NCI-H526 (cell line): ENCODE data around the gene LSM3.

ENCODE experiments used
- DNase-seq, 2 experiments: peaks; one replicate each; lab custom pipeline; 2025; lab: John Stamatoyannopoulos, UW

LSM3 gene

DNA sequence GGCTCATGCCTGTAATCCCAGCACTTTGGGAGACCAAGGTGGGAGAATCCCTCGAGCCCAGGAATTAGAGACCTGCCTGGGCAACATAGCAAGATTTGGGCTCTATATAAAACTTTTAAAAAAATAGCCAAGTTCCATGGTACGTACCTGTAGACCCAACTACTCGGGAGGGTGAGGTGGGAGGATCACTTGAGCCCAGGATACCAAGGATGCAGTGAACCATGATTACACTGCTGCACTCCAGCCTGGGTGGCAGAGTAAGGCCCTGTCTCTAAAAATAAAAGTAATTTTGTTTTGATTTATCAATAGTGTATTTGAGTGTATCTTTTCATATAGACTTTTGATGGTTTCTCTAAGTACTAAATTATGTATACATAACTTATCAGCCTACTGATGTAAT lies 63.1 kb downstream of the LSM3 start:
- DNase-seq, result no peak

DNA sequence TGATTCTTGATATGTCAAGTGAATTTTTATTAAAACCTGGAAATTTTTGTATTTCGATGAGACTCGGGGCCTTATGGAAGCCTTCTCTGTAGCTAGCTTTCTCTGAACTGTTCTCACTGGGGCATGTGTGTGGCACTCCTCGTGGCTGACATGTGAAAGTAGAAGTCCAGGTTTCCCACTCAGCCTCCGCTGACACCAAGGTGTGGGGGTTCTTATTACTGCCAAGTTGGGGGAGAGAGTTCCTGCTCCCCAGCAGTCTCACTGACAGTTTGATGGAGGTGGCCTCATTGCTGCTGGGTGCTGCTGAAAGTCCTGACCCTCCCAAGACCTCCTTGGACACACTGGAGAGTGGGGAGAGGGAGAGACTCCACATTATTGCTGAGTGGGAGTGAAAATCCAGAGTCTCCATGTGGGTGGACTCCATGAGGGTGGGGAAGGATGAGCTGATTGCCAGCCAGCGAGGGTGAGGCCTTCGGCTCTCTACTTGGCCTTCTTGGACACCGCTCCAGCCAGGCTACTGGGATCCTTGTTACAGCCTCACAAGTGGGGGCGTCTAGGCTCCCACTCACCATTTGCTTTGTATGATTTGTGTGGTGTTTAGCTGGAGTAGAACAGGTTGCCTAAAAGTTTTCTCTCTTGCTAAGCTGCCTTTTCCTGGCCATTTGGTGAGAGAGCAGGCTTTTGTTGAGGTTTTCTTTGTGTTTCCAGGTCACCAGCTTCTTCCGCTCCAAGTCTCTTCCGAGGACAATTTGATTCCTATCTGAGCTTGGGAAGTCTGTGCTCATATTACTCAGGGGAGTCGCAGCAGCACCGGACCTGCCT lies 64.1 kb downstream of the LSM3 start:
- no peak for DNase-seq

DNA sequence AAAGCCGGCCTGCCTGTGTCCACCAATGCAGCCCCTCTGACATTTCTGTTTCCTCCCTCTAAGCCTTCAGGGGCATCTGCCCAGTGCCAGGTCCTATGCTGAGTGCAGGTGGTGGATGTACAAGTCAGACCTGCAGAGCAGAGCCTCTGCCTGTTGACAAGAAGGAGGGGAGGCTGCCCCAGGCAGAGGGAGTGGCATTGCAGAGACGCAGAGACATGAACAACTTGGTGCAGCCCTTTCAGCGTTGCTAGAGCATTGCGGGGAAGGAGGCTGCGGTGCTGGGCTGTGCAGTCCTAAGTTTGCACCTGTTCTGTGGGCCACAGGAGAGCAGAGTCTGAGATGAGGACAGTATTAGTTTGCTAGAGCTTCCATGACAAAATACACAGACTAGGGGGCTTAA lies 65.2 kb downstream of the LSM3 start:
- DNase-seq, result no peak

DNA sequence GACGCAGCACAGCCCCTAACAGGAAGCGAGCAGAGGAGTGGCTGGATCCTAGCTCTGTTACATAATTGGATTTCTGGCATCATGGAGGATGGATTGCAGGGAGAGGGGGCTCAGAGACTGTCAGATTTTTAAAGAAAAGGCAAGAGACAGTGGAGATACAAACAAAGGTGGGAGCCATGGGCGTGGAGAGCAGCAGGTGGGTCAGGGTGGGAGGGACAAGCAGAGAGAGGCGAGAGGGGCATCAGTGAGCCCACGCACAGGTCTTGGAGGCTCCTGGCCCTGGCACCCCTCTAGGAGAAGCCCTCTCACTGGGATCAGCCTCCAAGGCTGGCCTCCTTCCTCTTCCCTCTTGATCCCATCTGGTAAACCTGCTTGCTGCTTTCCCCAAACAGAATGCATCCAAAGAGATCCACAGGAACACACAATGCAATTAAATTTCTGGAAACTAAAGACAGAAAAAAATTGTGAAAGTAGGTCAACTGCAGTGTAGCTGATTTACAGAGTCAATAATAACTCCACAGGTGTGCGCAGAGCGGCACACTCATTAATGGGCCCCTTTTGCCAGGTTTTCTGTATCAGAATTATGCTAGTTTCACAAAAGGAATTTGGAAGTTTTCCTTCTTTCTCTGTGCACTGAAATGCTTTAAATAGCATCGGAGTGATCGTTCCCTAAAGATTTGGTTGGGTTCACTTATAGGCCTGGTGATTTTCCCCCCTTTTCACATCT lies 66.1 kb downstream of the LSM3 start:
- no peak for DNase-seq

DNA sequence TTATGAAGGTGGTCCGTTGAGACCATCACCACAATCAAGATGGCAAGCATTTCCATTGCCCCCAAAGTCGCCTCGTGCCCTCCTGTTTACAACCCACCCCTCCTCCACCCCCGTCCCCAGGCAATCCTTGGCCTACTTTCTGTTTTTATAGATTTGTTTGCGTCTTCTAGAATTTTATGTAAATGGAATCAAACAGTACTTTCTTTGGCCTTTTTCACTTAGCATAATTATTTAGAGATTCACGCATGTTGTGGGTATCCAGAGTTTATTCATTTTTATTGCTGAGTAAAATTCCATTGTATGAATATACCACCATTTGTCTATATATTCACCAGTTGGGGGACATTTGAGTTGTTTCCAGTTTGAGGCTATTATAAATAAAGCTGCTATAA lies 66.6 kb downstream of the LSM3 start:
- DNase-seq, result no peak

DNA sequence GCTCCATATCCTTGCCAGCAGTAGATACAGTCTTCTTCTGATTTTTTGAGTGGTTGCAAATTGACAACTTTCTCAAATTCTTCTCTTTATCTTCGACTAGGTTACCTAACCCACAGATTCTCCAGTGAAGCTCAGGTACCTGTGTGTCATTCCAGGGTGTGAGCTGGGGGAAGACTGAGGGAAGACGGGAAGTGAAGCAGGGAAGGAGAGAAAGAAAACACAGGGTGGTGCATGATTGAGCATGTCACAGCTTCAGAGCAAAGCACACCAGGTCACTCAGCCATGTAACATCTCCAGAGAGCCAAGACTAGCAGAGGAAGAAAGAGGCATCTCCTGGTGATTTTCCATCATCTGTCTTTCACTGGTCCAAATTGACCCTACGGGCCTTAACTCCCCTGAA lies 67.2 kb downstream of the LSM3 start:
- DNase-seq, result no peak

DNA sequence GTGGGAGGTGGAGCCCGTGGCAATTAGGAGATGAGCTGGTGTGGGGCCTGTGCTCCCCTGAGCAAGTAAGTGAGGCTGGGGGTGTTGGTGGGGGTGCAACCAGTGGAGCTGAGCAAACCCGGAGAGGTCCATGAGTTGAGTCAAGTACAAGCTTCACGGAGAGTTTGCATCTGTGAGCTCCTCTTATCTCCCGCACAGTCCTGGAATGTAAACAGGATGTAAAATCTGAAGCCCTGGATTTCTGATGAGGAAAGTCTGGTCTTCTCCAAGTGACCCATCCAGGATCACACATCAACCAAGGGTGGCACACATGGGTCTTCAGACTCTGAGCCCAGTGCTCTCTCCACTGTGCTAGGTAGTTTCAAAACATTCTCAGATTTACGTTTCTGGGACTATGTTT lies 67.8 kb downstream of the LSM3 start:
- DNase-seq, result no peak

DNA sequence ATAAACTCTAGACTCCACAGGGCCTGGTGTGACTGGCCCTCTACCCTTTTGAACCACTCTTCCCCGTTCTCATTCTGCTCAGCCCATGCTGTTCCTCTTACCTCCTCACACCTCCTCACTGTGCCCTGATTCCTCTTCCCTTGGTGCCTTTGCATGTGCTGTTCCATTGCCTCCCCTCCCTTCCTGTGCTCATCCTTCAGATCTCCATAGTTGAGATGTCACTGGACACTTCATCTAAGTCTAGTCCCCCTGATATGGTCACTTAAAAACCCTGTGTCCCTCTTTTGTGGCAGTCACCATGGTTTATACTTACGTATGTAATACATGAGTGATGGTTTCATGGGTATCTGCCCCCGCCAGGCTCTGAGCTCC lies 69.8 kb downstream of the LSM3 start:
- no peak for DNase-seq

DNA sequence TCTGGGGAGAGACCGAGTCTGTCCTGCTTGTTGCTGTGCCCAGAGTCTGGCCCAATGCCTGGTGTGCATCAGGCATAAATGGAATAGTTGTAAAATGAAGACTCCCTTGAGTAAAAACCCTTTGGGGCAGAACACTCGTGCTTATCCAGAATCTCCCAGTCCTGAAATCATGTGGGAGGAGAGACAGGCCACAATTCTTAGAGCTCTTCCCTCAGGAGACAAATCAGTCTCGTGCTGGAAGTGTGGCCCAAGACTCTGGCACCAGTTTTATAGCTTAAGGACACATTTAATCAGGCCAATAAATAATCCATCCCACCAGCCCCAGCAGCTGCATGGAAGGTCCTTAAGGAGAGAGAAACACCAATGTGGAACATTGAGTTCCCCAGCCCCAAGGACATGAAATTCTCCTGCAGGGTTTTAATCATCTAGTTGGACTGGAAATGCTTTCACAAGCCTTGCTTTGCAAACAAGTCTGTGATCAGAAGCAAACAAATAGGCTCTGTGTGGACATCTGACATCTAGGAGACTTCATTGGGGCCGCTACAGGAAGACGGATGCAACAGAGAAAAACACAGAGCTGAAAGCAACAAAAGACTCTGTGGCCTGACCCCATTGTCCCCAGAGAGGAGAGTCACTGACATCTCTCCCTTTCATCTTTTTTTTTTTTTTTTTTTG lies 70.4 kb downstream of the LSM3 start:
- DNase-seq, result no peak
